G401.6 (cell line): ENCODE measurements around the gene EXOC4.
"Not testable (repeated sequence)": the region's sequence is repeated elsewhere in the genome, so short reads cannot be mapped to it uniquely, and the experiment has no call there.

Experiments
- FAIRE-seq: peaks from 2 replicates; lab custom pipeline; 2012; peaks lifted over from hg19 to GRCh38; lab: Jason Lieb, UNC

Gene EXOC4

GRCh38 chr7:133252858-133253518, at the start of gene EXOC4:
EXOC4 (plus strand) TSS chr7:133253078.
- peak; percentile 99 for FAIRE-seq

GRCh38 chr7:133203490-133203889, 49.4 kb upstream of the EXOC4 start:
- FAIRE-seq, result no peak

DNA sequence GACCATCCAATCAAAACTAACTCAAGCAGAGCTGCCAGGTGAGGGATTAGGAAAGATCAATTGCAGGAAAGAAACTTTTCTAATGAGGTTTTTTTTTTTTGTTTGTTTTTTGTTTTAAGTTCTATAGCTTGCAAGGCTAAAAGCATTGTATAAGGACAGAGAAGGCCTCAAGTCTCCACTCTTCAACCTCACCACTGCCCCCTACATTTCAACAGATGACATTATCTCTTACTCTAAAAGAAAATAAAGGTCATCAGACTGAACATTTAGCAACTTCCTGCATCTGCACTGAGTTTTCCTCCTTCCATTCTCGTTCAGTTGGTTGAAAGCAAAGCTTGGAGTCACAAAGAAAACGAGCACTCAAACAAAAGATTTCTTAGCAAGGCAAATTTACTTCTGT, 45.2 kb upstream of the EXOC4 start:
- peak; percentile 25 for FAIRE-seq

DNA sequence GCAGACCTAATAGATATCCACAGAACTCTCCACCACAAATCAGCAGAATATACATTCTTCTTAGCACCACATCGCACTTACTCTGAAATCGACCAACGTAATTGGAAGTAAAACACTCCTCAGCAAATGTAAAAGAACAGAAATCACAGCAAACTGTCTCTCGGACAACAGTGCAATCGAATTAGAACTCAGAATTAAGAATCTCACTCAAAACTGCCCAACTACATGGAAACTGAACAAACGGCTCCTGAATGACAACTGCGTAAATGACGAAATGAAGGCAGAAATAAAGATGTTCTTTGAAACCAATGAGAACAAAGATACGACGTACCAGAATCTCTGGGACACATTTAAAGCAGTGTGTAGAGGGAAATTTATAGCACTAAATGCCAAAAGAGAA, 42.1 kb upstream of the EXOC4 start:
- FAIRE-seq, result not testable (repeated sequence)

DNA sequence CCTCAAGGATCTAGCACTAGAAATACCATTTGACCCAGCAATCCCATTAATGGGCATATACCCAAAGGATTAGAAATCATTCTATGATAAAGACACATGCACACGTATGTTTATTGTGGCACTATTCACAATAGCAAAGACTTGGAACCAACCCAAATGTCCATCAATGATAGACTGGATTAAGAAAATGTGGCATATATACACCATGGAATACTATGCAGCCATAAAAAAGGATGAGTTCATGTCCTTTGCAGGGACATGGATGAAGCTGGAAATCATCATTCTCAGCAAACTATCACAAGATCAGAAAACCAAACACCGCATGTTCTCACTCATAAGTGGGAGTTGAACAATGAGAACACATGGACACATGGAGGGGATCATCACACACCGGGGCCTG, 39.1 kb upstream of the EXOC4 start:
- FAIRE-seq, result not testable (repeated sequence)

DNA sequence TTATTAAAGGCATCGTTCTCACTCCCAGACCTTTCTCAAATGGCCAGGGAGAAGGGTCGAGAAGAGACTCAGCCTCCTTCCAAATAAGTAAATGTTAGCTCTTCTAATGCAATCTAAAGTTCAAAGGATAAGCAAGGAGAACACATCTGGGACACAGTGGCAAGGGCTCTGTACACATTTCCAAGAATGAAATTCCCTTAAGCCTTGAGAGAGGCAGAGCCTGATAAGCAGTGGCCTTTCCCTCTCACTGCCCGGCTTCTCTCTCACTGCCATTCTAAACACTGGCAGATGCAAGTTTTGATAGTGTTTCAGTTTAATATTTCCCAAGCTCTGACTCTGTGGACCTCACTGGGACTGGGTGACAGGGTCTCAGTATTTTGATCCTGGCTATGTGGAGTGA, 35.1 kb upstream of the EXOC4 start:
- FAIRE-seq, result no peak

DNA sequence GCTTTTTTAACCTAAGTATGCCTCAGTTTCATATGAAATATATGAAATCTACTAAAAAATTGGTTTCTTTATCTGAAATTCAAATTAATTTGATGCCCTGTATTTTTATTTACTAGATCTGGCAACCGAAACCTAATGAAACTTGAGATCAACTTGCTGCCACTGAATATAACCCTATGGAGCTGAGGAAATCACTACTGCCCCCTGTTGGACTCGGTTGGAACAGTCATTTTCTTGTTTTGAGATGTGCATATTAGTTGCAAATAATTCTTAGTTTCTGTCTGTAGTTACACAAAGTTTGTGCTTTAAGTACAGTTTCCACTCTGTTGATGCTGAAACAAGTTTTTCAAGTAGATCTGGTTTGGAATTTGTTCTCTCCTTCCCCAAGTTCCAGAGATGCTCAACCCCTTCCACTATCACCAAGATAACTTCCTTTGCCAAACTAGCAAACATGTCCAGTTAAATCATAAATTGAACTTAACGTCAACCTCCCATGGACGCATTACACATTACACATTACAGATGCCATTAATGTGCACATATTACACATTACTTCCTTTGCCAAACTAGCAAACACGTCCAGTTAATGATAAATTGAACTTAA, 22.2 kb upstream of the EXOC4 start:
- peak; percentile 49 for FAIRE-seq

DNA sequence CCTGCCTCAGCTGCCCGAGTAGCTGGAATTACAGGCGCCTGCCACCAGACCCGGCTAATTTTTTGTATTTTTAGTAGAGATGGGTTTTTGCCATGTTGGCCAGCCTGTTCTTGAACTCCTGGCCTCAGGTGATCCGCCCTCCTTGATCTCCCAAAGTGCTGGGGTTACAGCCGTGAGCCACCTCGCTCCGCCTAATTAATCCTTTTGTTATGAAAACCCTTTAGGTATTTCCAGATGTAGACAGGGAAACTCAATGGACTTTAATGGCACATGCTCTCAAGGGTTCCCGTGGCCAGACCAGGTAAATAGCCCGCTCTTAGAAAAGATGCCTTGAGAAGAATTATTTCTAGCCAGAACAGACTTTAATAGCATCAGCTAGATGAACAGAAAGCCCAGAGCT, 19.7 kb upstream of the EXOC4 start:
- no peak for FAIRE-seq

DNA sequence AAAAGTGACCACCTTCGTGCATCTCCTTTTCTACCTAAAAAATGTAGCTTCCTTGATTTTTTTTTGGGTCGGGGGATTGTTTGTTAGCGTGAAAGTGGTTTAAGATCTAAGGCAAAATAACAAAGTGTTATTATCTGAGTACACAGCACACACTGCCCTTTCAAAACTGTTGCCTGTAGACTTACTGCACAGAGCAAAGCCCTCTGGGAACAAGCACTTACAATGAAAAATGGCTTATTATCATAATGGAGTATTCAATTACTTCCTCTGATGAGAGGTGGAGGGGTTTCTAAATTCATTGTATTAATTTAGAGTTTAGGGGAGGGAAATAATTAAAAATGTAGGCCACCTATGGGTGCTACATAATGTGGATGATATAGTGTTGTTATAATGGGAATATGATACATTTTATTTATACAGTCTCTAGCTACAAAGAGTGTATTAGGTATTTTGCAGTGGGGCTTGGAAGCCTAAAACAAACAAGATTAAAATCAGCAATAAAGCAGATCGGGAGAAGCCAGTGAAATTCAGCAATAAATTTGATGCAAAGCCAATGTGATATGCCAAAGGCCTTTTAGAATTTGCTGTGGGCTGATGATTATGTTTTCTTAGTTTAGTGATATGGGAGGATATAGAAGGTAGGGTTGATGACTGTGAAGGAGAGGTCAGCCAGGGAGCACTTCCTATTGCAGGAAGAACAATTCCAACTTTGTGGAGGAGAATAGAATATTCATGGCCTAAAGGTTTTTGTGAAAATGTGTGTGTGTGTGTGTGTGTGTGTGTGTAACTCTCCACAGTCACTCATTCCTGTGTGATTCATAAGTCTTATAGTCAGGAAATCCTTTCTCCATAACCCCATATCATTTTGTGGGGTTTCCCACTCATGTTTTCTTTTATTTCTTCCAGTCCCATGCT, 17.7 kb upstream of the EXOC4 start:
- FAIRE-seq, result no peak

GRCh38 chr7:133237545-133237944, 15.3 kb upstream of the EXOC4 start:
- FAIRE-seq, result no peak

- no peak for FAIRE-seq
These were observed 12.6 kb upstream of the EXOC4 start for GRCh38 chr7:133240302-133240701.

GRCh38 chr7:133246558-133246957, 6.3 kb upstream of the EXOC4 start:
- FAIRE-seq, result no peak

DNA sequence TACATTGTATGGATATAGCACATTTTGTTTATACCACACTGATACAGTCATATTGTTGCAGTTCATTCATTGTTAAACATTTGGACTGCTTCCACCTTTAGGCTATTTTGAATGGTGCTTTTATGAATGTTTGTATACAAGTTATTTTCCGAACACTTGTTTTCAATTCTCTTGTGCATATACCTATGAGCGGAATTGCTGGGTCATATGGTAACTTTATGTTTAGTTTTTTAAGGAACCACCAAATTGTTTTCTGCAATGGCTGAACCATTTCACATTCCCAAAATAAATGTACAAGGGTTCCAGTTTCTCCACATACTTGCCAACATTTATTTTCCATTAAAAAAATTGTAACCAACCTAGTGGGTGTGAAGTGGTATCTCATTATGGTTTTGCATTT, 4.0 kb upstream of the EXOC4 start:
- no peak for FAIRE-seq

DNA sequence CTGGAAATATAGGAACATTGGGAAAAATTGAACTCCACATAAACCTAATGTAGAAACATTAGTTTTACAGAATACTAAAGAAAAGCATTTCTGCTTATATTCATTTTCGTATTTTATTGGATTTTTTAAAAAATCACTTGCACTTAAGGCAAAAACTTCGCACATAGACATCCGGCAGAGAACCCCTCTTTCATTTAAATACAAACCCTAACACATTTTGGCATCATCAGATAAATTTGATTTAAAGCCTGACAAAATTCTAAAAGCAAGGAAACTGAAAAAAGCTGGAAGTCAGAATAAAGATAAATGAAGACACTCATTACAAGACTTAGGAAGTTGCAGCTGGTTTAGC, 396 bp upstream of the EXOC4 start:
- FAIRE-seq, result no peak

- no peak for FAIRE-seq
These were observed 619 bp downstream of the EXOC4 start for GRCh38 chr7:133253519-133253875.

GRCh38 chr7:133255486-133255885, 2.6 kb downstream of the EXOC4 start:
- no peak for FAIRE-seq

DNA sequence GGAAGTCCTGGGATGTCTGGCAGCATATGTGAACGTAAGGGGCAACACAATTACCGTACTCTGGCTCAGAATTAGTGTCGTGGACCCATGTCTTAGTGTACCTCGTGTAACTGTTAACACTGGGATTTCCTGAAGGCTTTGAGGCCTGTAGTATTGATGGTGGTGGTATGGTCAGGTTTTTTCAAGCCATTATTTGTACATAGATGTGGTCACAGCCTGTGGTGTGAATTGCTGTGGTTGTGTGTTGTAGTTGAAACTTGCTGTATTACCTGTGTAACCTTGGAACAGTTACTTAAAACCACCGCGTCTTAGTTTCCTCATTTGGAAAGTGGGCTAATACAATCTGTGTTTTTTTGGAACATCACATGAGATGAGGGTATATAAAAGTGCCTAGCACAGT, 5.3 kb downstream of the EXOC4 start:
- FAIRE-seq, result no peak

DNA sequence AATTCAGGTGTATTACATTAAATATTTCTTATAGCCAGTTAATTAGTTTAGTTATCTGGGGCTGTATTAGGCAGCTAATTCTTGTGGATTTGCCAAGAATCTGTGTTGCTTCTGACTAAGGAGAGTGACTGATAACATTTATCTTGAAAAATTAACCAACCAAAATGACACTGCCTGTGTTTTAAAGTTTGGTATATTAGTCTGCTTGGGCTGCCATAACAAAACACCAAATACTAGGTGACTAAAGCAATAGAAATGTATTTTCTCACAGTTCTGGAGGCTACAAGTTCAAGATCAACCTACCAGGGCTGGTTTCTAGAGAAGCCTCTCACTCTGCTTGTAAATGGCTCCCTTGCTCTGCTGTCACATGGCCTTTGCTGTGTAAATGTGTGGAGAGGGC, 12.9 kb downstream of the EXOC4 start:
- FAIRE-seq, result no peak

DNA sequence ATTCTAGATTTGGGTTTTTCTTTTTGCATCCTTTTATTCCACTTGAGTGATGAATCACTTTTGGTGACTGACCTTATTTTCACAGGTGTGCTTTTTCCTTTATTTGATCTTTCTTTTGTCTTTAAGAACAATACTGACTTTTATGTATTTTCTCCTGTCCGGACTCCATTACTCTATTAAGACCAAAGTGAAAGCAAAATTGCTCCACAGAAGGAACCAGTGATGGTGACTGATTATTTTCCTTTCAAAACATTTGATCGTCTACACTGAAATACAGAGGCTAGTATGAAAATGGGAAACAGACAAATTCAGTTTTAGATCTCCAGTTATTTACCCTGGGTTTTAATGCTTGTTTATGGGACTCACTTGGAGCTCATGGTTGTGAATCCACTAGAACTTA, 15.5 kb downstream of the EXOC4 start:
- no peak for FAIRE-seq

DNA sequence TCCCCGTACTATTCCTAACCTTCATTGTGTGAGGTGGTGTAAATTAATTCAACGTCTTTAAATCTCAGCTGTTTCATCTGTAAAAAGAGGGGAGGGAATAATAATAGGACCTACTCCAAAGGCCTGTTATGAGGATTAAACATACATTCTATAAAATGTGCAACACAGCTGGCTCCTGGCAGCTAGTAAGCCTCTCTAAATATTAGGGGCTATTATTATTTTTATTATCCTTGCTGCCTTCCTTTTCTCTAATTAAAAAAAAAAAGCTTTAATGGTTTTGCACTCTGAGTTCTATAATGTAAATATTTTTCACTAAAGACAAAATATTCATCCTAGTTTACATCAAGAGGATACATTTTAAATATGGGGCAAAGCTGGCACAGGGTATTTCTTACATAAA, 19.5 kb downstream of the EXOC4 start:
- FAIRE-seq, result no peak

DNA sequence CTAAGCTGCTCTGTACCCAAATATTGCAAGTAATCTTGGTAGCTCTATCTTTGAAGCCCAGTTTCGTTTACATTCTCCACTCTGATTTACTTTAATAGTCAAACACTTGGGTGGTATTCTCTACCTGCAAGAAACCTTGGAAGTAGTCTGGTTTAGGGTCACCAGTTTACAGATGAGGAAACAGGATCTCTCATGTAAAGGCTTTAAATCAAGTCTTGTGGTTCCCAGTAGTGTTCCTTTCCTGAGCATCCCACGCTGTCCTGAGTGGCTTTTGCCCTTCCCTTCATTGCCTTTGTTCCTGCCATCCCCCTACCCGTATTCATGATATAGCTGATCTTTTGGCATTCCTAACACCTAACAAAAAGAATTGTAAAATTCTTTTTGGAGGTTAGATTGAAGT, 20.3 kb downstream of the EXOC4 start:
- no peak for FAIRE-seq

GRCh38 chr7:133274265-133274664, 21.4 kb downstream of the EXOC4 start:
- no peak for FAIRE-seq

- no peak for FAIRE-seq
These were observed 22.1 kb downstream of the EXOC4 start for GRCh38 chr7:133275008-133275407.
